WTC11 (cell line): ENCODE measurements around the gene MYBPC2. TPM values are rescaled to one million over a fixed set of nuclear protein-coding genes. Genes with fewer than 3 reads are reported as not detected.

Experiments
- E2F5 ChIP-seq: sonication (generic); formaldehyde crosslinking; IDR thresholded peaks from 2 replicates; pipeline ENCODE4 v1.8.1; 2022; ENCODE audit warnings: mild to moderate bottlenecking, moderate library complexity, missing genetic modification reagents
- RORB ChIP-seq: fragments of 250-450 bp; sonication (Bioruptor Pico); IDR thresholded peaks from 2 replicates; pipeline ENCODE4 v1.9.0; 2021; ENCODE audit warnings: mild to moderate bottlenecking
- STAT6 ChIP-seq: sonication (generic); formaldehyde crosslinking; conservative IDR thresholded peaks from 2 replicates; pipeline ENCODE4 v1.8.1; 2023; ENCODE audit warnings: mild to moderate bottlenecking, low read depth, missing genetic modification reagents, moderate library complexity
- ZNF121 ChIP-seq: sonication (generic); formaldehyde crosslinking; IDR thresholded peaks from 2 replicates; pipeline ENCODE4 v1.8.0; 2023; ENCODE audit warnings: missing genetic modification reagents
- ZNF219 ChIP-seq: sonication (generic); formaldehyde crosslinking; IDR thresholded peaks from 2 replicates; pipeline ENCODE4 v1.8.0; 2023; ENCODE audit warnings: missing genetic modification reagents, mild to moderate bottlenecking, borderline replicate concordance
- ZNF263 ChIP-seq: sonication (generic); formaldehyde crosslinking; IDR thresholded peaks from 2 replicates; pipeline ENCODE4 v1.8.1; 2022; ENCODE audit warnings: low read depth, mild to moderate bottlenecking, moderate library complexity, missing genetic modification reagents
- ZNF416 ChIP-seq: fragments of 250-450 bp; sonication (Bioruptor Pico); IDR thresholded peaks from 2 replicates; pipeline ENCODE4 v1.9.0; 2021; ENCODE audit warnings: mild to moderate bottlenecking, inconsistent platforms
- total RNA-seq: library from RNA; stranded (reverse); gene quantifications from 3 replicates; pipeline ENCODE4 v1.2.3, GENCODE V29; 2021
- TF ChIP-seq, protein P1 (sequence below): fragments of 250-450 bp; sonication (Bioruptor Pico); IDR thresholded peaks from 2 replicates; pipeline ENCODE4 v1.9.0; 2021; ENCODE audit warnings: mild to moderate bottlenecking
- TF ChIP-seq, protein P2 (sequence below): sonication (generic); formaldehyde crosslinking; IDR thresholded peaks from 2 replicates; pipeline ENCODE4 v1.8.1; 2023; ENCODE audit warnings: mild to moderate bottlenecking, missing genetic modification reagents, moderate library complexity
- TF ChIP-seq, protein P3 (sequence below): sonication (generic); formaldehyde crosslinking; IDR thresholded peaks from 2 replicates; pipeline ENCODE4 v1.8.0; 2023; ENCODE audit warnings: missing genetic modification reagents, mild to moderate bottlenecking, borderline replicate concordance
- TF ChIP-seq, protein P4 (sequence below): fragments of 250-450 bp; sonication (Bioruptor Pico); IDR thresholded peaks from 2 replicates; pipeline ENCODE4 v2.1.2; 2022; ENCODE audit warnings: mild to moderate bottlenecking, moderate library complexity

Gene MYBPC2
- total RNA-seq, 1 experiment from 2014 or later = 2.6 TPM

DNA sequence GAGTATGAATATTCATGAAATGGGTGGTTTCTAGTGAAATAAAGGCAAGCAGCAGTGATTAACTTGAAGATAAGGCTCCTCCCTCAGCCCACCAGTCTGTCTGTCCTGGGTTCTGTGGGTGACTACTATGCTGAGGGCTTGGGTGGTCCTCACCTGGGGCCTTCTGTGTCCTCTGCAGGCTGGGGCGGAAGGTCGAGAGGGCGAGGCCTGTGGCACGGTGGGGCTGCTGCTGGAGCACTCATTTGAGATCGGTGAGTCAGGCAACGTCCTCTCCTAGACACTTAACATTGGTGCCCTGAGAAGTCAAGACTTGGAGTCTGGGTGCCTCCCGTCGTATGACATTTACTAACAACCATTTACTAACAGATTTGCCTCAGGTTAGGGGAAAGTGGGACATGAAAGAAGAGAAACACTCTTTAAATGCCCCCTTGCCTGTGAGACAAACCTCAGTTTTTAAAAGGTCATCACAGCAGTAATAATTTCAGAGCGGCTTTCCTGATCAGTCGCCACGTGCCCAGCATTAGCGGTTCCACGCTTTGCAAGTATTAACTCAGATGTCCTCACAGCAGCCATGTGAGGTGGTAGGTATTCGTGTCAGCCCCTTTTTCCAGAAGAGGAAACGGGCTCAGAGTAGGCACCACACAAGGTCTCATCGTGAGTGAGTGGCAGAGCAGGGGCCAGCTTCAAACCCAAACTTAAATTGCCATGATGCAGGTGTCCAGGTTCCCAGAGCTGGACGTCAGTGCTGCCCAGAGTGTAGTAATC lies 45.2 kb downstream of the MYBPC2 start (continued):
- TF ChIP-seq STAT6 (CRISPR knock-in tag) (no peak), E2F5 (no peak), ZNF121 (CRISPR knock-in tag) (no peak), ZNF416 (no peak), ZNF263 (CRISPR knock-in tag) (no peak), RORB (no peak), ZNF219 (no peak)
- TF ChIP-seq, protein P1, sequence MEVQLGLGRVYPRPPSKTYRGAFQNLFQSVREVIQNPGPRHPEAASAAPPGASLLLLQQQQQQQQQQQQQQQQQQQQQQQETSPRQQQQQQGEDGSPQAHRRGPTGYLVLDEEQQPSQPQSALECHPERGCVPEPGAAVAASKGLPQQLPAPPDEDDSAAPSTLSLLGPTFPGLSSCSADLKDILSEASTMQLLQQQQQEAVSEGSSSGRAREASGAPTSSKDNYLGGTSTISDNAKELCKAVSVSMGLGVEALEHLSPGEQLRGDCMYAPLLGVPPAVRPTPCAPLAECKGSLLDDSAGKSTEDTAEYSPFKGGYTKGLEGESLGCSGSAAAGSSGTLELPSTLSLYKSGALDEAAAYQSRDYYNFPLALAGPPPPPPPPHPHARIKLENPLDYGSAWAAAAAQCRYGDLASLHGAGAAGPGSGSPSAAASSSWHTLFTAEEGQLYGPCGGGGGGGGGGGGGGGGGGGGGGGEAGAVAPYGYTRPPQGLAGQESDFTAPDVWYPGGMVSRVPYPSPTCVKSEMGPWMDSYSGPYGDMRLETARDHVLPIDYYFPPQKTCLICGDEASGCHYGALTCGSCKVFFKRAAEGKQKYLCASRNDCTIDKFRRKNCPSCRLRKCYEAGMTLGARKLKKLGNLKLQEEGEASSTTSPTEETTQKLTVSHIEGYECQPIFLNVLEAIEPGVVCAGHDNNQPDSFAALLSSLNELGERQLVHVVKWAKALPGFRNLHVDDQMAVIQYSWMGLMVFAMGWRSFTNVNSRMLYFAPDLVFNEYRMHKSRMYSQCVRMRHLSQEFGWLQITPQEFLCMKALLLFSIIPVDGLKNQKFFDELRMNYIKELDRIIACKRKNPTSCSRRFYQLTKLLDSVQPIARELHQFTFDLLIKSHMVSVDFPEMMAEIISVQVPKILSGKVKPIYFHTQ (CRISPR knock-in tag) = no peak
- TF ChIP-seq, protein P2, sequence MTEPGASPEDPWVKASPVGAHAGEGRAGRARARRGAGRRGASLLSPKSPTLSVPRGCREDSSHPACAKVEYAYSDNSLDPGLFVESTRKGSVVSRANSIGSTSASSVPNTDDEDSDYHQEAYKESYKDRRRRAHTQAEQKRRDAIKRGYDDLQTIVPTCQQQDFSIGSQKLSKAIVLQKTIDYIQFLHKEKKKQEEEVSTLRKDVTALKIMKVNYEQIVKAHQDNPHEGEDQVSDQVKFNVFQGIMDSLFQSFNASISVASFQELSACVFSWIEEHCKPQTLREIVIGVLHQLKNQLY (CRISPR knock-in tag) = no peak
- TF ChIP-seq, protein P3, sequence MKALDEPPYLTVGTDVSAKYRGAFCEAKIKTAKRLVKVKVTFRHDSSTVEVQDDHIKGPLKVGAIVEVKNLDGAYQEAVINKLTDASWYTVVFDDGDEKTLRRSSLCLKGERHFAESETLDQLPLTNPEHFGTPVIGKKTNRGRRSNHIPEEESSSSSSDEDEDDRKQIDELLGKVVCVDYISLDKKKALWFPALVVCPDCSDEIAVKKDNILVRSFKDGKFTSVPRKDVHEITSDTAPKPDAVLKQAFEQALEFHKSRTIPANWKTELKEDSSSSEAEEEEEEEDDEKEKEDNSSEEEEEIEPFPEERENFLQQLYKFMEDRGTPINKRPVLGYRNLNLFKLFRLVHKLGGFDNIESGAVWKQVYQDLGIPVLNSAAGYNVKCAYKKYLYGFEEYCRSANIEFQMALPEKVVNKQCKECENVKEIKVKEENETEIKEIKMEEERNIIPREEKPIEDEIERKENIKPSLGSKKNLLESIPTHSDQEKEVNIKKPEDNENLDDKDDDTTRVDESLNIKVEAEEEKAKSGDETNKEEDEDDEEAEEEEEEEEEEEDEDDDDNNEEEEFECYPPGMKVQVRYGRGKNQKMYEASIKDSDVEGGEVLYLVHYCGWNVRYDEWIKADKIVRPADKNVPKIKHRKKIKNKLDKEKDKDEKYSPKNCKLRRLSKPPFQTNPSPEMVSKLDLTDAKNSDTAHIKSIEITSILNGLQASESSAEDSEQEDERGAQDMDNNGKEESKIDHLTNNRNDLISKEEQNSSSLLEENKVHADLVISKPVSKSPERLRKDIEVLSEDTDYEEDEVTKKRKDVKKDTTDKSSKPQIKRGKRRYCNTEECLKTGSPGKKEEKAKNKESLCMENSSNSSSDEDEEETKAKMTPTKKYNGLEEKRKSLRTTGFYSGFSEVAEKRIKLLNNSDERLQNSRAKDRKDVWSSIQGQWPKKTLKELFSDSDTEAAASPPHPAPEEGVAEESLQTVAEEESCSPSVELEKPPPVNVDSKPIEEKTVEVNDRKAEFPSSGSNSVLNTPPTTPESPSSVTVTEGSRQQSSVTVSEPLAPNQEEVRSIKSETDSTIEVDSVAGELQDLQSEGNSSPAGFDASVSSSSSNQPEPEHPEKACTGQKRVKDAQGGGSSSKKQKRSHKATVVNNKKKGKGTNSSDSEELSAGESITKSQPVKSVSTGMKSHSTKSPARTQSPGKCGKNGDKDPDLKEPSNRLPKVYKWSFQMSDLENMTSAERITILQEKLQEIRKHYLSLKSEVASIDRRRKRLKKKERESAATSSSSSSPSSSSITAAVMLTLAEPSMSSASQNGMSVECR (CRISPR knock-in tag) = no peak
- TF ChIP-seq, protein P4, sequence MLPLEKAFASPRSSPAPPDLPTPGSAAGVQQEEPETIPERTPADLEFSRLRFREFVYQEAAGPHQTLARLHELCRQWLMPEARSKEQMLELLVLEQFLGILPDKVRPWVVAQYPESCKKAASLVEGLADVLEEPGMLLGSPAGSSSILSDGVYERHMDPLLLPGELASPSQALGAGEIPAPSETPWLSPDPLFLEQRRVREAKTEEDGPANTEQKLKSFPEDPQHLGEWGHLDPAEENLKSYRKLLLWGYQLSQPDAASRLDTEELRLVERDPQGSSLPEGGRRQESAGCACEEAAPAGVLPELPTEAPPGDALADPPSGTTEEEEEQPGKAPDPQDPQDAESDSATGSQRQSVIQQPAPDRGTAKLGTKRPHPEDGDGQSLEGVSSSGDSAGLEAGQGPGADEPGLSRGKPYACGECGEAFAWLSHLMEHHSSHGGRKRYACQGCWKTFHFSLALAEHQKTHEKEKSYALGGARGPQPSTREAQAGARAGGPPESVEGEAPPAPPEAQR (CRISPR knock-in tag) = no peak
